ENCODE measurements around the gene WWTR1. TPM values are rescaled to one million over a fixed set of nuclear protein-coding genes. Genes with fewer than 3 reads are reported as not detected.

The WWTR1 gene
- total and polyA plus RNA-seq, 8 donors = 15.4 to 116 (median 61.4) TPM

- WGBS, 5 donors = 58 to 75% (median 64%) methylated on average over 4 of the region's 4 CpGs
- DNase-seq = no peak
- no peaks in the 10 kb centered on the region for H3K27me3 ChIP-seq
- H3K4me3 ChIP-seq = no peak overlapping the region
- no peak for TF ChIP-seq EP300 (IDR thresholded peaks at IDR 0.05)
- no peak for TF ChIP-seq POLR2AphosphoS5 (IDR thresholded peaks at IDR 0.05)
- TF ChIP-seq POLR2A (IDR thresholded peaks at IDR 0.05) = no peak
- TF ChIP-seq, protein P1, sequence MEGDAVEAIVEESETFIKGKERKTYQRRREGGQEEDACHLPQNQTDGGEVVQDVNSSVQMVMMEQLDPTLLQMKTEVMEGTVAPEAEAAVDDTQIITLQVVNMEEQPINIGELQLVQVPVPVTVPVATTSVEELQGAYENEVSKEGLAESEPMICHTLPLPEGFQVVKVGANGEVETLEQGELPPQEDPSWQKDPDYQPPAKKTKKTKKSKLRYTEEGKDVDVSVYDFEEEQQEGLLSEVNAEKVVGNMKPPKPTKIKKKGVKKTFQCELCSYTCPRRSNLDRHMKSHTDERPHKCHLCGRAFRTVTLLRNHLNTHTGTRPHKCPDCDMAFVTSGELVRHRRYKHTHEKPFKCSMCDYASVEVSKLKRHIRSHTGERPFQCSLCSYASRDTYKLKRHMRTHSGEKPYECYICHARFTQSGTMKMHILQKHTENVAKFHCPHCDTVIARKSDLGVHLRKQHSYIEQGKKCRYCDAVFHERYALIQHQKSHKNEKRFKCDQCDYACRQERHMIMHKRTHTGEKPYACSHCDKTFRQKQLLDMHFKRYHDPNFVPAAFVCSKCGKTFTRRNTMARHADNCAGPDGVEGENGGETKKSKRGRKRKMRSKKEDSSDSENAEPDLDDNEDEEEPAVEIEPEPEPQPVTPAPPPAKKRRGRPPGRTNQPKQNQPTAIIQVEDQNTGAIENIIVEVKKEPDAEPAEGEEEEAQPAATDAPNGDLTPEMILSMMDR (IDR thresholded peaks at IDR 0.05) = no peak
- H3K4me1 ChIP-seq = peaks cover 0 to 4% (median 0%) of the 10 kb centered on the region in 4 donors
- no peak overlapping the region for H3K27ac ChIP-seq
- H3K9me3 ChIP-seq = no peaks in the 10 kb centered on the region
- H3K36me3 ChIP-seq = no peaks in the 10 kb centered on the region
- intact Hi-C loops (cut with DNase I; ENCODE audit: low total_unique reads) = no loop called here
Observed at GRCh38 chr3:149497966-149498670, 159.7 kb downstream of the WWTR1 start.

GRCh38 chr3:149496891-149497290, 160.9 kb downstream of the WWTR1 start:
- DNase-seq = no peak
- no peak for TF ChIP-seq POLR2A (IDR thresholded peaks at IDR 0.05)
- TF ChIP-seq, protein P1 (IDR thresholded peaks at IDR 0.05) = no peak
- intact Hi-C loops (cut with DNase I; ENCODE audit: low total_unique reads) = no loop called here
- Histone ChIP-seq H3K27me3 (no peaks in the 10 kb centered on the region), H3K9me3 (no peaks in the 10 kb centered on the region), H3K4me3 (no peak overlapping the region), H3K4me1 (peaks cover 0 to 4% (median 0%) of the 10 kb centered on the region in 4 donors), H3K27ac (no peak overlapping the region), H3K36me3 (no peaks in the 10 kb centered on the region)
- WGBS, 5 donors = 88 to 94% (median 91%) methylated on average over 4 of the region's 4 CpGs

GRCh38 chr3:149495581-149496125, 162.2 kb downstream of the WWTR1 start:
- 80 to 87% (median 81%) methylated on average over 6 of the region's 6 CpGs for WGBS, 5 donors

GRCh38 chr3:149494759-149495580, 162.9 kb downstream of the WWTR1 start:
- WGBS, 5 donors = 73 to 94% (median 91%) methylated on average over 6 of the region's 6 CpGs

More at GRCh38 chr3:149495581-149496125, 162.2 kb downstream of the WWTR1 start:
- Histone ChIP-seq H3K4me3 (no peak overlapping the region), H3K4me1 (peaks cover 0 to 4% (median 0%) of the 10 kb centered on the region in 4 donors), H3K27me3 (no peaks in the 10 kb centered on the region), H3K36me3 (no peaks in the 10 kb centered on the region), H3K9me3 (no peaks in the 10 kb centered on the region), H3K27ac (no peak overlapping the region)
- intact Hi-C loops (cut with DNase I; ENCODE audit: low total_unique reads) = no loop called here
- TF ChIP-seq POLR2A (IDR thresholded peaks at IDR 0.05) (no peak), EP300 (IDR thresholded peaks at IDR 0.05) (no peak), POLR2AphosphoS5 (IDR thresholded peaks at IDR 0.05) (no peak)
- TF ChIP-seq, protein P1 (IDR thresholded peaks at IDR 0.05) = no peak
- DNase-seq = no peak

More at GRCh38 chr3:149494759-149495580, 162.9 kb downstream of the WWTR1 start:
- Histone ChIP-seq H3K4me3 (no peak overlapping the region), H3K4me1 (peaks cover 0 to 4% (median 0%) of the 10 kb centered on the region in 4 donors), H3K36me3 (no peaks in the 10 kb centered on the region), H3K27me3 (no peaks in the 10 kb centered on the region), H3K9me3 (no peaks in the 10 kb centered on the region), H3K27ac (no peak overlapping the region)
- no peak for DNase-seq
- intact Hi-C loops (cut with DNase I; ENCODE audit: low total_unique reads) = no loop called here
- no peak for TF ChIP-seq POLR2AphosphoS5 (IDR thresholded peaks at IDR 0.05)
- TF ChIP-seq EP300 (IDR thresholded peaks at IDR 0.05) = no peak
- TF ChIP-seq POLR2A (IDR thresholded peaks at IDR 0.05) = no peak
- TF ChIP-seq, protein P1 (IDR thresholded peaks at IDR 0.05) = no peak
